T-helper 9 cell (primary cell): Measurements from ENCODE around the gene HMGCLL1.

ENCODE experiments used
- DNase-seq: peaks from one replicate; pipeline ENCODE4 v3.0.0-alpha.2; 2020

Gene HMGCLL1

DNA sequence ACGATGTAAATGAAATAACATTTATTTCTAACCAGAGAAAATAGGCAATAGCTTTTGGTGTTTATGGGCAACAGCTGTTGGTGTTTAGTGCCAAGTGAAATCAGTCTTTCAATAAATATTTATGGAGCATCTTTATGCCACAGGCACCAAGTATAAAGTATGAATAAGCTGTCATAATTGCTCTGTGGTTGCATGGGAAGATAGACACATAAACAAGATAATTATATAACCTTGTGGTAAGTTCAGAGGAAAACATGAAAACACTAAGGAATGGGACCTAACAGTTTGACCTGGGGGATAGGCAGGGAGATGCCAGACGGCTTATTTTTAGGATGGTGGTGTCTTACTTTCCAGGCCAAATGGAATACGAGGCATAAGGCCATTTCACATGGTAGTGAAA lies 140.8 kb downstream of the HMGCLL1 start:
- DNase-seq: no peak

DNA sequence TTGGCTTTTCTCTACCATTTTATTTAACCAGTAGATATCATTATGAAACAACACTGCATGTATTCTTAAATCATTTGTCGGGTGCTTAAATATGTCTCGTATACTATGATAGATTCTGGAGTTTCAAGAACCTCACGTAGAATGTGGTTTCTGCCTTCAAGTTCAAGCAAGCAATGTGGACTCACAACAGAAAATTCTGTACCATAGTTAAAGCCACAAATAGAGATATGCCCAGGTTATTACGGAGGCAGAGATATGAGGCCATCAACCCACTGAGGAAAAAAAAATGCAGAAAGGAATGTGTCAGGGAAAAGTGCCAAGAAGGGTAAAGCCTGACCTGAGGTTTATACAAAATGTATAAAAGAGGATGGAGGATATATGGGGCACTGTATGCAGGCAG lies 141.9 kb downstream of the HMGCLL1 start:
- DNase-seq: no peak

DNA sequence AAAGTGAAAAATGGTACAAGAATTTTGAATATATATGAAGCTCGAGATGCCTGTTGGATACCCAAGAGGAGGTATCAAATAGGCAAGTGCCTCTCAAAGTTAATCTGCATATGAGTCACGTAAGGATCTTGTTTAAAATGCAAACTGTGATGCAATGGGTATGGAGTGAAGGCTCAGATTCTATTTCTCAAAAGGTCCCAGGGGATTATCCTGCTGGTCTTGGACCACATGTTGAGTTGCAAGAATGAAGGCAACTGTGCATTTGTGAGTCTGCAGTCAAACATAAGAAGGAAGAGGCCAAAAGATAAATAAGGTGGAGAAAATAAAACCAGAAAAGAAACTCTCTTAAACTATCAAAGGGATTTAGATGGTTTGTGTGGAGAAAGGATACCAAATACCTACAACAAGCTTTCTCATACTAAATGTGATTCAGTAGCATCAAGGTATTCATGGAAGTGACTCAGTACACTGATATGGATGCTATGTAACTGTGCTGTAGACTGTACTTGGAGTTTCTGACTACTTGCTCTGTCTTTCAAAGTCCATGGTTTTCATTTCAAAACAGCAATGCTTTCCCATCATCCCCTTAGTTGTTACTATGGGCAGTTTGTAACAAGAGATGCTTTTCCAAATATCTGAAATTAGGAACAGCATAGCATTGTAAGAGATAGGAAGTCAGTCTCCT lies 145.4 kb downstream of the HMGCLL1 start:
- no peak for DNase-seq

DNA sequence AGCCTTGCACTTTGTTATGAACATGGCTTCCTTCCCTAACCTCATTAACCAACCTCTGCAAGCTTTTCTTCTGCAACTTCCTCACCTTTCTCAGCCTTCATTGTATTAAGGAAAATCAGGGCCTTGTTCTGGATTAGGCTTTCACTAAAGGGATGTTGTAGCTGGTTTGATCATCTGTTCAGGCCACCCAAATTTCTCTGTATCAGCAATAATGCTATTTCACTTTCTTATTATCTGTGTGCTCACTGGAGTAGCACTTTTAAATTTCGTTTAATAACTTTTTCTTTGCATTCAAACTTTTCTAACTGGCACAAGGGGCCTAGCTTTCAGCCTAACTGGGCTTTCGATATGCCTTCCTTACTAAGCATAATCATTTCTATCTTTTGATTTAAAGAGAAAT lies 155.1 kb downstream of the HMGCLL1 start:
- no peak for DNase-seq

DNA sequence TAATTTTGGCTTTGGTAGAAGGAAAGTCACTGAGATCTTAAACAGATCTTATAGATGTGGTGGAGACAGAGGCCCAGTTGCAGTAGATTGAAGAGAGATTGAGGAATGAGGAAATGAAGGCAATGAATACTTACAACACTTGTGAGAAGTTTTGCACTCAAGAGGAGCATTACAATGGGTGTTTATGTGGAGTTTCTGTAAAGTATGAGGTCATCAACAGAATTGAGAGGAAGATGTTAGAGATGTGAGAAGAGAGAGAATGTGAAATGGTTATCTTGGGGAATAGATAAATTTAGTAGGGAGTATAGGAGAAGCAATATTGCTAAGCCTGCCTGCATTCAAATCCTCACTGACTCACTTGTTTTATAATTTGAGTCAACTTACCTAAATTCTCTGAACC lies 168.3 kb downstream of the HMGCLL1 start:
- DNase-seq: no peak

DNA sequence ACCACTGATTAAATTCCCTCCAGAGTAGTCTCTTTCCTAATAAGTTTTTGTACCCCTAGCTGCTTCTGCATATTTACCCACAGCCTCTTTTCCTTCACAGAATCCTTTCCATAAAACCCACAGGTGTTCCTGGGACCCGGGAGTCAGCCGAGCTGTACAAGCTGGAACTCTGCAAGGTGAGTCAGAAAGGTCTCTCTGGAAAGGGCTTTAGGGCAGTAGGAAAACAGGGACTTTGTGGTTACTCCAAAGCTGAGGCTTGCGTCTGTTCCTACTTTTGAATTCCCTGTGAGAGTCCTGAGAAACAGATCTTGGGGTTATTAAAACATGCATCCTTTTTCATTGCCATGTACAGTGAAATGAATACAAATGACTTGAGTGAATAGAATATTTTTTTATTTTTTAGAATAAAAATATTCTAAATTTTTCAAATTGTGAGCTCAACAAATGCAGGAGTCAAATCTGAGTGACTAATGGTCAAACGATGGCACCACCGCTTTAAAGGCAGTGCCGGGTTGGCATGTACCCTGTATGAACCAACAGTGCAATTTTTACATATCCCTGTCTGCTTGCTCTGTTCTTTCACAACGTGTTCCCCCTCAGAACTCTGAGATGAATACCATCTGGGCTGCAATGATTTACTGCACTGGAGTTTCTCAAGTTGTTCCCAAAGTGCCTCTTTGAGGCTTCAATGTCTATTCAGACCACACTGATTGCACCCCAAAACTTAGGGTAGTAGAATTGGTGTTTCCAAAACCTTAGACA lies 173.3 kb downstream of the HMGCLL1 start:
- DNase-seq: no peak

DNA sequence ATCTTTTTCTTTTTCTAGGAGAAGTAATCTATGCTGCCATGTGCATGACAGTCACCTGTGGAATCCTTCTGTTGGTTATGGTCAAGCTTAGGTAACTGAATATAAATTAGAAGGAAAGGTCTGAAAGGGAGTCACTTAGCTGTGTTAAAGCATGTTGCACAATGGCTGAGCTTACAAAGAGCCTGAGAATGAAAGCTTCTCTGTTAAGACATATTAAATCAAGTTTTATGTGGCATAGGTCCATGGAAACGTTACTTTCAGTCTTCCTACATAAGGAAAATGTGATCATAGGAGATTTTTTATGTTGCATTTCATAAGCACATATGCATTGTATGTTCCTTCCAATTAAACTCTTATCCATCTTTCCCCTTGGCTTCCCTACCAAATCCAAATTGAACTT lies 179.6 kb downstream of the HMGCLL1 start:
- DNase-seq: no peak

DNA sequence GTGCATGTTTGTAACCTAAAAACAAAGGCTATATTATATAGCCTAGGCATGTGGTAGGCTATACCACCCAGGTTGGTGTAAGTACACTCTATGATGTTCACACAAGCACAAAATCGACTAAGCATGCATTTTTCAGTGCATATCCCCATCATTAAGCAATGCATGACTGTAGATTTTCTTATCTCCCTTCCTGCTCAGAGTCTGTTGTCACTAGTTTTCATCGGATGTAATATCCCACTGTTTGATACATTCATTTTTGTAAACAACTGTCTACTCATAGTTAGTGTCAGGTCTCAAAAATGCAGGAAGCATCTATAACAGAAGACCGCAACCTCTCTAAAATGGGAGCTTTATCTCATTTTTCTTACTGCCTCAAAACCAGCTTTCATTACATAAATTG lies 181.0 kb downstream of the HMGCLL1 start:
- no peak for DNase-seq

DNA sequence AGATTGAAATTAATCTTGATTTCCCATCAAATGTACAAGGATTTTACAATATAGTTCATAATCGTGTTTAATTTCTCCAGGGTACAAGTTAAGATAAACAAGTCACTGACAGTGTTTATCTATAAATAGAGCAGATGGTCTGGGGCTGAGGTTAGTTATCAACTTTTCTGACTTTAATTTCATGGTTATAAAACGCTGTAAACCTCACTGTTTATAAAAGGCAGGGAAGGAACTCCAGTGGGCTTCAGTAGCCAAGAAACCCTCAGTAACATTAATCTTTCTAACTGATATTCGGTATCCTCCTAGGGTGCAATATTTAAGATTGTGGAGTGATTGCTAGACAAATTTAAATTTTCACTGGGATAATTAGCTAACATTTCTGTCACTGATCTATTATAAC lies 183.1 kb downstream of the HMGCLL1 start:
- DNase-seq: no peak

DNA sequence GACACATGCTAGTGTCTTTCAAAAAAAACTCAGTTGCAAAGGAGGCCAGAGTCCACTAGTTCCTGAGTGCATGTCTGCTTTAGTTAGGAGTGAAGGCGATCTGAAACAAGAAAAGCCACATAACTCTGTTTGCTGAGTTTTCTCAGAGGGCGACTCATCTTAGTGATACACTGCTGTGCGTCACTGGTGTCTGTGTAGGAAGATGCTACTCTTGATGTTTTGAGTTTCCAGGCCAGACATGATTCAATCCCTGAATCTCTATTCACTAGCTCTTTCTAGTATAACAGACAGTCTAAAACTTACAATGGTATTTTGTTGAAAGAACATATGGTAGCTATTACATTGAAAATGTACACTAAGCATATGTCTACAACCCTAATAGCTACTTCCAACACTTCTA lies 190.8 kb downstream of the HMGCLL1 start:
- DNase-seq: no peak
